HG03097 (cell line): Measurements from ENCODE around the gene GRIP1.

Source experiments
- ATAC-seq: cut with Tn5 transposase; IDR thresholded peaks from one replicate; pipeline ENCODE4 v1.9.1; 2021; ENCODE audit not compliant: unreplicated experiment, low FRiP score

Gene GRIP1

DNA sequence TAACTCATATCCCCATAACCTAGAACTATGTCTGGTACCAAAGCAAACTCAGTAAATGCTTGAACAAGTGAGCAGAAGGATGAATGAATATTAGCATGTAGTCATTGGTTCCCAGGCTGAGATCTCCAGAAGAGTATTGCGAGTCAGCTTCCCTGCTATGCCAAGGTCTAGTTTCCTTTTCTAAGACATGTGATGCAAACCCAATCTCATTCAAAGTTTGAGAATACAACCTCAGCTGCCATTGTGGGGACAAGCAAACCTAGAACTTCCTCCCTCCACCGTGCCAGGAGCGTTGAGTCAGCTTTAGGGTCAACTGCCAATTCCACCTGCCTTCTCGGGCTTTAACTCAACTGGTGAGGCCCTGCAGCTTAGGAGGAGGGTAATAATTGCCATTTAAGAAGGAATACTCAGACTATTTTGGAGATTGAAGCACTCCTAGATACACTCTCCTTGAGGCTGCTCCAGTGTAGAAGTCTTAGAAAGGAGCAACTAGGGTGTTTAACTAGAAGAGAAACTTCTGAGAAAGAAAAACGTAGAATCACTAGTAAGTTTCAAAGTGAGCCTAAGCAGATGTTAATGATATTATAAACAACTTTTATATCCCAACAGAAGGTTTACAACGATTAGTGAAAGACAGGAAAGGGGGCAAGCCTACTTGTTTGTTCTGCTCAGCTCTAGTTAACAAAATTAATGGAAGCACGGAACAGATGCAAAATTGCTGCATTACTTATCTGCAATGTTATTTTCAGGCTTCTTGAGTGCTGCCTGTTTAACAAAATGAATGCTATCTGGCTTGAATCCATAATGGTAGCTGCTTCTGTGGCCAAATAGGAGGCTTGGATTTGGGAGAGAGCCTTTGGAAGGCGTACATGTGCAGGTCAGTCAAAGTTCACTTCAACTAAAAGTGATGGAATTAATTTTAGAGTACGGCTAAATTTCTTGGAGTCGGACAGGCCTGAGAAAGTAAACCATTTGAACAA lies 279.7 kb downstream of the GRIP1 start:
- ATAC-seq, result no peak

DNA sequence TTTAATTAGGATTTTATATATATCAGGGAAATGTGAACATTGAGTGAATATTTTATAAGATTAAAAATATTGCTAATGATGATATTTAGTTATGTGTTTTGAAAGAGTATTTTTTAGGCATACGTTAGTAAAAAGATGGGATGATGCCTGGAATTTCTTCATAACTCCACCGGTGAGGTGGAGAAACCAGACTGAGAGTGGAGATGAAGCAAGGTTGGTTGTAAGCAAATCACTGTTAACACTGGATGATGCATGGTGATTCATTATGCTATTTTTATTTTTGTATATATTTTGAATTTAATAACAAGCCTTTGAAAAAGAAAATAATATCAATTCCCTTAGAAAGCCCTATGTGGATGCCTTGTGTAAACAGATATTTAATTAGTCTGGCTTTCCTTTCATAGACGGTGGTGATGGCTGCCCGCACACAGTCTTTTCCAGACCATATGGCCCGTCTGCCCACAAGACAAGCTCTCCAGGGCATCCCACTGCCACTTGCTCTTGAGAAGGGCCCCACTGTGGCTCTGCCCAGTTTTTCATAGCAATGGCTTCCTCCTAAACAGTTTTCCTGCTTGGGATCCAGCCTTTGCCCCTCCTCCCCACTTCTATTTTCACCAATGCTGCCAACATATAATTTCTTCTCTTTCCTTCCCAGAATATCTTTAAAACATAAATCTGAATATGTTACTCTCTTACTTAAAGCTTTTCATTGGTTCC lies 281.1 kb downstream of the GRIP1 start:
- ATAC-seq, result no peak

DNA sequence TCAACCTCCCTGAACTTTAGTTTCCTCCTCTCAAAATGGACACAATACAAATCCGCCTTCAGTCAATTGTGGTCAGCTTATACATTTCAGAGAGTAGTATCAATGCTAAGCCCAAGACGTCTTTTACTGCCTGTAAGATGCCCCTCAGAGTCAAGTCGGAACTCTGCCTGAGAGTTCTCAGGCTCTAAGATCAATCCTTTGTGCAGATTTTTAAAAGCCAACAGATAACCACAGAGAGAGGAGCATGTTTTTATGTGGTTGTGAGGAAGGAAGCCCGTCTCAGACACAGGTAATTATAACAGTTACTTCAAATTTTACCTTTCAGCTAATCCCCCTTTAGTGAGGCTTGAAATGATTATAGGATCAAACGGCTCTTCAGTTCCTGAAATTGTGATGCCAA lies 285.0 kb downstream of the GRIP1 start:
- no peak for ATAC-seq

DNA sequence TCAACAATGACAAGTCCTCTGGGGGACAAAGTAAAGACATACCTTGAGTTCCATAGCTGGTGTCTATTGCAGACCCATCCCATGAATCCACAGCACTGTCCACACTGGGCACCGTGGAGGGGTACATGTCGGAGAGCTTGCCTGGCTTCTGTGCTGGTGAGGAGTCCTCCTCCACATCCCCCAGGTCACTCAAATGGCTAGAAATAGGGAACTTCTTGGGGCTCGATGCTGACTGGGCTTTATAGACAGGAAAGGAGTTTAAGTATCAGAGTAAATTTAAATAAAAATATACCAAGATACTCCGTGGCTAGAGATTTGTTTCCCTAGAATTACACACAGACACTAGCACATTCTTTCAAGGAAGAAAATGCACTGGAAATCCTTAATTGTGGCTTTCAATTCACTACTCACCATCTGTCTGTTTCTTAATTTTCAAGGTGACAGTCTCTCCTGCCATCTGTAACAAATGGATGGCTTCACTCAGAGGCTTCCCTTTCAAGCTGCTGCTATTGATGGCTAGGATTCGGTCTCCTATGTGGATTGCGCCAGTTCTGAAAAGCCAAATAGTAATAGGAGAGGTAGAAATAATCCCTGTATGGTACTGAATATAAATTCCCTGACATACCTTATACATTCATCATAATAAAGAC lies 286.5 kb downstream of the GRIP1 start:
- ATAC-seq, result no peak

DNA sequence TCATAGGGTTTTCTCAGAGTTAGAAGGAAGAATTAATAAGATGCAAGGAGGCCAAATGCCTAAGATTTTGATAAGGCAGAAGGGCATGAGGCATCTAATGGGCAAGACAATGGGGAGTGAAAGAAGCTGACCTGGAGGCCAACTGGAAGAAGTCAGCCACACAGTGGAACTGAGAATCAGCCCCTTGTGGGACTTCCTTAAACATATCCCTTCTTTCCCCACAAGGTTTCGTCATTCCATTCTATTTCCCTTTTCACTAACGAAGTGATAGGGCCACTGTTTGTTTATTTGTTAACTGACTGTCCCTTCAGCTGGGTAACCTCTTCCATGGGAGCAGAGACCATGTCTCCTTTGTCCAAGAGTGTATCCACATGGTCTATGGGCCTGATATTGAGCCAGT lies 290.4 kb downstream of the GRIP1 start:
- no peak for ATAC-seq

DNA sequence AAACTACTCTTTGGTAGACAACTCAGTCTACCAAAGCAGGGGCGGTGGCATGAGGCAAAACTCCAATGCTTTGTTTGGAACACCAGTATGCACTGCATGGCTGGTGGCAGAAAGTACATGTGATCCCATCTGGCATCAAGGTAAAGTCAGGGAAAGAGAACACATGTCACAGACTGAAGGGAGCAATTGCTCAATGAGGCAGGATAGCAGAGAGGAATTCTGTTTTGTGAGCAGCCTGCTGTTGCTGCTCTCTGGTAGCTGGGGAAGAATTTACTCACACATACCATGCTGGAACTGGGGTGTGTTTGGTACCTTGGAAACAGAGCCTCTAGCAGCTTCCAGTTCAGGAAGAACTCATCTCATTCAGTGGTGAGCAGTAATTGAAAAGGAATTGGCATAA lies 291.8 kb downstream of the GRIP1 start:
- no peak for ATAC-seq

DNA sequence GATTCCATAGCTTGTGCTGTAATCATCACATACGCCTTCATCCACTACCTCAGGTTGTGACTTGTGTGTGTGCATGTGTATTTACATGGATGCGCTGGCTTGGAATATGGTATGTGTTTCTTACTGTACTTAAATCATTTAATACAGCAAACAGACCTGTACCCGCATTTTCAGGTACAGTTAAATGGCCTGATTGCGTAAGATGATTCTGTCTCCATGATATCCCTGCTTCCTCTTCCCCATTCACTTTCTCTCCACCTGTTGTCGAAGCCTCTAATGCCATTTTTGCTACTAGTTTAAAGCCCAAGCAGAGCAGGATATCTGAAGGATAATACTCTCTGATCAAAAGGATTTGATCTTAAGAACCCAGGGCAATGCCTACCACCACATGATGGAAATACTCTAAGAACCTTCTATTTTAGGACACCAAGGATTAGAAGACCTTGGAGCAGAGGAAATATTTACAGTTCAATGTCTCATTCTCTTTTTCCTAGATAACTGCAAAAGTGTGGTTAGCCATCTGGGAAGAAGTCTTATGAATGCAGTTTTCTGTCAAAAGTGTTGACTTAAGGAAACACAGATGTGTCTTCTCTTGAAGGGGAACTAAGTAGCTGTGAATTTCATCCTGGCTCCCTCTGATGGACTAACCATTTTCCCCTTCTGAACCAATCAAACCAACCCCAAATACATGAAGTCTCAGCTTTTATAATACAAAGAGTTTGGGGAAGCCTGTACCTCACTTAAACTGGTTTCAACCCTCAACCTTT lies 297.9 kb downstream of the GRIP1 start:
- ATAC-seq, result no peak

DNA sequence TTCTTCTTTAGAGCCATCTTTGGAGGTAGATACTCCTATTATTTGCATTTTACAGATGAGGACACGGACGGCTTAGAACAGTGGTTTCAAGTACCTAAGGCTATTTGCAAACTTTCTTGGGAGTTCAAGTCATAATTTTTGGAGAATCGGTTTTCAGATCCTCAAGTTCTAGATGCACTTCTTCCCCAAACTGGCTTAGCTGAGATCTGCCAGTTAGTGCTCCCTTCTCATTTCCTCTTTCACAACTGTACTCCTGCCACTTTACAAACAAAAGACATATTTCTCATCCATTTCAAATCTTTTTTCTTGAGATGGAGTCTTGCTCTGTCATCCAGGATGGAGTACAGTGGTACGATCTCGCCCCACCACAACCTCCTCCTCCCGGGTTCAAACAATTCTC lies 299.3 kb downstream of the GRIP1 start:
- ATAC-seq, result no peak

DNA sequence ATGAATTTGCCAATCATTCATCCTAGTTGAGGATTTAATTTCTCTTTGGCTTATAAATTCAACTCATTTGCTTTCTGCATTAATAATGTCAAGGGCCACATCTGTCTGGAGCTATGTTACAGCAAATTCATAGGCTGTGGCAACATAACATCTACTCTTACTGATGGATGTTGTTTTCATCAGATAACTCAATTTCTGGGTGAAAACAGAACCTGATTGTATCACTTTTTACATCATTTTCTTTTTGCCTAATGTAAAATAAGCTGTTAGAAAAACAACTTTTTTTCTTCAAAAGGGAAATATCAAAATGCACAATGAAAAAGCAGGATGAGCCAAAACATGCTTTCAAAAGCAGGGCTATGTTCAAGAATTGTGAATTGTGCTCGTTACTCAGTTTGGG lies 303.3 kb downstream of the GRIP1 start:
- no peak for ATAC-seq

DNA sequence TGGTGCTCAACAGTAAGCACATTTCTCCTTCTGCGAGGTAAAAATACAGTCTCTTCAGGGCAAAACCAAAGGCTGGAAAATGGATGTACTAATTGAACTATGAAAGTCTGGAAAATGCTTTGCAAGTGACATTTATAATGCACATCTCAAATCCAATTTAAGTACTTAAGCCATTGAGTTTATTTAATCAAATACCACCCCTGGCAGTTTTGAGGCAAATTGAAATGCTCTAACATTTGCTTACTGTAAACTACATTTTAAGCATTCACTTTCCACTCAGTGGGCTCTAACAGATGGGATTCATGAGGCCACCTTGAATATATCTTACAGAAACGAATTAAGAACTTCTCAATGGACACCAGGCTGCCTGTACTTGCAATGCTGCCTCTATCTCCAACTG lies 306.9 kb downstream of the GRIP1 start:
- ATAC-seq, result no peak

DNA sequence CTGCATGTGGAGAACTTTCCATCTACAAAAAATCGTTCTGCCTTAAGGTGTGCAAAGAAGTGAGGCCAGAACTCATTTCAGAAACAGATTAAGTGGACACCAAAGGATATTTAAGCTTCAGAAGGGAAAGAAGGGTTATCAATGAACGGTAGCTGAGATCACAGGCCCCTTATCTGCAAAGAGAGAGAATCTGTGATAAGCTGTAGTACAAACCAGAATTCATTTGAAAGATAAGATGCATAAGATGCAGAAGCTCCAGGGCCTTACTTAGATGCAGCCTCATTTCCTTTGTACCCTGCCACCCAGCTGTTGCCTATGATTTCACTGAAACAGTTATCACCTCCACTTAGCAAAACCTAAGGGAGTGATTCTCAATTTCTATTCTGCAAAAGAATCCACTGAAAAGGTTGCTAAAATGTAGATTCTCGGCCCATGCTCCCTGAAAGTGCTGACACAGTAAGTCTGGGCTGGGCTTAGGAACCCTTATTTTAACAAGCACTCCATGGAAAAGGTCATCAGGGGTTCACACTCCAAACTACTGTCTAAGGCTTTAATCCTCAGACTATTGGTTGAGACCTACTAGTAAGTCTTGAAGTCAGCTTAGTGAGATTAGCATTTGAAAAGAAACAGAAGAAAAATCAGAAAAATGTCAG lies 311.7 kb downstream of the GRIP1 start:
- no peak for ATAC-seq

DNA sequence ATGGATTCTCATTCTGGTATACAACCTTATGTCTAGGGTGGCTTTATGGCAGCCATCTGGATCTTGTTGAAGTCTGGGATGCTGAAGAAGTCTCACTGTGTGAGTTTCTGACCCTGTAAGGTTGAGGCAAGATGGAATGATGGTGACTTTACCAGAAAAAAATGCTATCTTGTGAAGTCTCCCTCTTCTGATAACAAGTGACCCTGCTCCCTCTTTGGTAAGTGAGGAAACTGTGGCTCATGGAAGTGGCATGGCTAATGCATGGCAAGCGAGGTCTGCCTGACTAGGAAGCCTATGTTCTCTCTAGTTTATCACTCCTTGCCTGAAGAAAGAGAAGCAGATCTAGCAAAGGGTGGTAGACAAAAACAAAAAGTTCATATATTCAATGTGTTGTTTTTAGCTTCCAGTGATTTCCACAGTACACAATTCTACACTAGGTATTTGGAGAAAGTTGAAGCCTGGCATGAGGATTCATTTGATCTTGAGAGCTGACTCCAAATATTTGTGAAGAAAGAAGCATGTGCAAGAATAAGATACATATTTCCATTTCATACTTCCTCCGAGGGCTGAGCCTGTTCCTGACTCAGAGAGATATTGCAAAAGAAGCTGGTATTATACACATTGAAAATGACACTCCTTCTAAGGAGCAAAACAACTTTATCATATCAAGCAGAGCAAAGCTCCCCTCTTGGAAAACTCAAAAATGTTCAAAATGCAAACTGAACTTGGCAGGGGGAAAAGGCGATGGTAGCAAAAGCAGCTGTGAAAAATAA lies 313.0 kb downstream of the GRIP1 start:
- ATAC-seq, result no peak

DNA sequence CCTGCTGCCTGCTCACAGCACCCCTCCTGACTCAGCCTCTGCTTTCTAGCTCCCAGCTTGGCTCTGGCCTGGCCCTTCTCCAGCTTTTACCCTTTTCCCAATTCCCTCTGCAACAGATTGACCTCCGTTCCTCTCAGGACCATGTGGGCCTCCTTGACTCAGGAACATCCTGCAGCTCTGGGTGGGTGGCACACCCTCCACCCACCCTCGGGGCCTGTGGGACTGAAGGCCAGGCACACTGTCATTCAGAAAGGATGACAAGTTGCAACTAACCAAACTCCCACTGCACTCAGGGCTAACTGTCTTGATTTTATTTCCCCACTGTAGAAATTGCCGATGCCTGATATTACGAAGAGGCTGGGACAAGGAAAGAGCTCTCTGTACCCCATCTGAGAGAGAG lies 317.2 kb downstream of the GRIP1 start:
- no peak for ATAC-seq

DNA sequence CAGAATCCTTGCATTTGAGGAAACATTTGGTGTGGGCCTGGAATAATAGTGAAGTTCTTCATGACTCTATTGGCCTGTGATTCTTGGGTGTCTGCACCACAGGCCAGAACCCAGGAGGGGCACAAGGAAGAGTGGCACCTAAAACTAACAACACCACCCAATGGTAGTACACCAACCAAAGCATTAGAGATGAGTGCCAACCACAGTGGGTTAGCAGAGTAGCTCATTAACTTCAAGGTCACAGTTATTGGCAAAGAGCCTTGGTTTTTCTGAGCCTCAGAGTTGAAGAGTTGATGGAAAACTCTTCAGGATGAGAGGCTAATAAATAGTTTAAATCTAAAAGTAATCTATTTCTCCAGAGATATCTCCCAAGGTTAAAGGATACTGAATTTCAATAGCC lies 319.6 kb downstream of the GRIP1 start:
- ATAC-seq, result no peak

DNA sequence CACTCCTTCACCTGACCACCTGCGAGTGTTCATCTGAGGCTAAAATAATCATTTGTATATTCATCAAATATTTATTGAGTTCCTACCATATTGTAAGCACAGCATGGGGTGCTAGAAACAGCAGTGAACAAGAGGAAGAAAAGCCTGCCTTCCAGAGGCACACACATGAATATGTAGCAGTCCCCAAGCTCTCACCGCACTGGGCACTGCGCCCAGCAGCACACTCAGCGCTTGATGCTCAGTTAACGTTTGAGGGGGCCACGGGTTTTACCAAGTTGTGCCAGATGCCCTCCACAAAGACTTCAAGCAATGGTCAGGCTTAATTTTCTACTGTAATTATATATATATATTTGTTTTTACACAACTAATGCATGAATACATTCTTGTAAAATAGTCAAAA lies 324.6 kb downstream of the GRIP1 start:
- ATAC-seq, result no peak

DNA sequence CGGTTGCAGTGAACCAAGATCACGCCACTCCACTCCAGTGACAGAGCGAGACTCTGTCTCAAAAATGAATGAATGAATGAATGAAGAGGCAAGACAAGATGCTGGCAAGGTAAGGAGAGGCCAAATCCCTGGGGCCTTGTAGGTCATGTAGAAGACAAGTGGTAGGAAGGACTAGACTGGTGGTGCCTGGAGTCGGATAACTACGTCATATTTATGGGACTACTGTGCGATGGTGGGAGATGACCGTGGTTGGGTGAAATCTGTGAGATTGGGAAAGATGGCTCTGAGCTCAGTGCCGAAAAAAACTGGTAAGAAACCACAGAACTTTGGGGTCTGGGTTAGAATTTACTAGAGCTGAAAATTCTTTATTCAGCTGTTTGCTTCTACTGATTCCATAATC lies 326.0 kb downstream of the GRIP1 start:
- ATAC-seq, result no peak

DNA sequence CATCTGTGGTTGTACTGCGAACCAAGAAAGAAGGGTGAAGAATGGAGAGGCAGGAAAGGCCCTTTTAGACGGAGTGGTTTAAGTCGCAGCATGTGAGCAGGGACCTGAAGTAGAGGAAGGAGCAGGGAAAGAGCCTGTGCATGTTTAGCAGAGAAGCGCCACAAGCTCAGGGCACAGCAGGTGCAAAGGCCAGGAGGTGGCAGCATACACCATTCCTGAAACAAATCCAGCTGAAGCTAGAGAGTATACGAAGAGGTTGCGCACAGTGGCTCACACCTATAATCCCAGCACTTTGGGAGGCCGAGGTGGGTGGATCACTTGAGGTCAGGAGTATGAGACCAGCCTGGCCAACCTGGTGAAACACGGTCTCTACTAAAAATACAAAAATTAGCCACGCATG lies 326.7 kb downstream of the GRIP1 start:
- ATAC-seq, result no peak

DNA sequence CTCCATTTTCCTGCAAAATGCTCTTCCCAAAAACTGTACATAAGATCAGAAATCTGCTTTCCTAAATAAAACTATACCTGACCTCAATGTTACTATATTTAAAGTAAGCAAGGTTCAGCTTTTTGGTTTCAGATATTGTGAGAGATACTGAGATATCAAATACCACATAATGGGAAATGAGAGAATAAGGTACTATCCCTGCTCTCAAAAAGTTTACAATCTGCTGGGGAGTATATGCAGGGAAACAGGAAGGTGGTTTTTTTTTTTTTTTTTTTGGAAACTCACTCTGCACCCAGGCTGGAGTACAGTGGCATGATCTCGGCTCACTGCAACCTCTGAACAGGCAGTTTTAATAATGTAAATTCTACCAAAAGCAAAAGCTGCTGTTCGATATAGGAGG lies 327.6 kb downstream of the GRIP1 start:
- ATAC-seq, result no peak

DNA sequence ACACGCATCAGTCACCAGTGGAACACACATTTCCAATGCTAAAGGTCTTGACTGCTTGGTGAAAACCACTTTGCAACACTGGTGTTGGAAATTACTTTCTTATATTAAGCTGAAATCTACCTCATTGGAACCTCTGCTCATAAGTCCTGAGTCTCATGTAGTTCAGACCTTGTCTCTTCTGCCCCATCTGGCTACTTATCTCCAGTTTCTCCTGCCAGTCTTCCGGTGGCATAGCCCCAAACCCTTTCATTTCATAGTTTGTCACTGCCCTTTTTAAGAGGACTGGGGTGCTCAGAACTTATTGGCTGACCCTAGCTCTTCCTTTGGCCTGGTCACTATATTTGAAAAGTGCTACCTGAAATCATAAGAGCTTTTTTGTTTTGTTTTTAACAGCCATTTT lies 332.9 kb downstream of the GRIP1 start:
- ATAC-seq, result no peak
